Motor neuron (in vitro differentiated cells): Measurements from ENCODE around the gene ANKMY1. TPM values are rescaled to one million over a fixed set of nuclear protein-coding genes. Genes with fewer than 3 reads are reported as not detected.

Source experiments
- ATAC-seq, 8 experiments: fragments of 200-7000 bp; cut with Tn5 transposase; replicated peaks in 6 of 8; 2 replicates each; pipeline ENCODE4 v1.8.0; 2021; ENCODE audit warnings: mild to moderate bottlenecking in 8 of 8, moderate library complexity in 8 of 8
- H3K27ac ChIP-seq, 2 donors: fragments of 250-450 bp; sonication (Bioruptor Pico); 2 replicates each; pipeline ENCODE4 v1.9.0; 2021; ENCODE audit warnings: antibody characterized with exemption in 2 of 2, mild to moderate bottlenecking in 2 of 2, moderate library complexity in 1 of 2
- H3K4me1 ChIP-seq, 2 donors: fragments of 250-450 bp; sonication (Bioruptor Pico); replicated peaks in 1 of 2; 2 replicates each; pipeline ENCODE4 v1.6.1; 2021; ENCODE audit warnings: antibody characterized with exemption in 2 of 2, mild to moderate bottlenecking in 2 of 2, moderate library complexity in 1 of 2
- H3K4me3 ChIP-seq, 5 donors: fragments of 250-450 bp; sonication (Bioruptor Pico); 2 replicates each; pipeline ENCODE4 v1.9.0; 2021; ENCODE audit warnings: antibody characterized with exemption in 5 of 5, mild to moderate bottlenecking in 5 of 5, moderate library complexity in 4 of 5
- WGBS, 10 experiments: fragments of 450-650 bp; shearing (Covaris generic); methylation state at CpG; one replicate each; pipeline ENCODE4 v1.0.0; 2022; 5-methylcytosine and 5-hydroxymethylcytosine counted together
- in situ Hi-C, 9 experiments: fragments of 400-800 bp; cut with MboI; loops; one replicate each; pipeline ENCODE4 v1.15.0; 2021; ENCODE audit warnings: low sequenced_read_pairs in 9 of 9, low pct_unique_long_range_greater_than_20kb in 2 of 9; ENCODE audit not compliant: unreplicated experiment in 9 of 9
- total RNA-seq, 8 experiments: library from RNA; unstranded; fragments of 300-600 nt; gene quantifications; 2 replicates each; pipeline versions ENCODE4 v1.2.3 to v1.2.4, GENCODE V29; 2022

Gene ANKMY1
- total RNA-seq, 8 experiments from 2014 or later, result 4.9 to 27.3 (median 9.5) TPM

GRCh38 chr2:240459401-240460252, 98.2 kb downstream of the ANKMY1 start:
- ATAC-seq, result peak in 7 of 8 experiments; percentile 11 to 55 (median 31)
- 50 to 85% methylated on average over 1 to 4 of the region's 23 CpGs; no CpG with 5 or more reads in 8 of the 10 experiments for WGBS, 10 experiments
- H3K4me3 ChIP-seq, result no peak overlapping the region
- H3K4me1 ChIP-seq, result peaks cover 45 to 58% of the 10 kb centered on the region in 2 donors
- in situ Hi-C loops, result loop anchor here in 1 of 9 experiments (25.0 kb wide), 1 partner anchor 97 kb away; no protein-coding TSS in a partner anchor
- peak overlapping the region; percentile 25 to 47 for H3K27ac ChIP-seq

GRCh38 chr2:240458900-240459391, 98.8 kb downstream of the ANKMY1 start:
- ATAC-seq, result no peak
- in situ Hi-C loops, result loop anchor here in 1 of 9 experiments (25.0 kb wide), 1 partner anchor 97 kb away; no protein-coding TSS in a partner anchor
- Histone ChIP-seq H3K27ac (no peak overlapping the region), H3K4me1 (peaks cover 45 to 61% of the 10 kb centered on the region in 2 donors), H3K4me3 (no peak overlapping the region)
- no CpG with 5 or more reads among the region's 18 CpGs for WGBS, 10 experiments

GRCh38 chr2:240458044-240458899, 99.5 kb downstream of the ANKMY1 start:
- no peak for ATAC-seq
- Histone ChIP-seq H3K4me3 (no peak overlapping the region), H3K4me1 (peaks cover 45 to 61% of the 10 kb centered on the region in 2 donors), H3K27ac (peak overlapping the region in 1 of 2 donors; percentile 22)
- in situ Hi-C loops, result loop anchor here in 1 of 9 experiments (25.0 kb wide), 1 partner anchor 96 kb away; no protein-coding TSS in a partner anchor
- 80 to 93% (median 80%) methylated on average over 1 to 4 of the region's 16 CpGs; no CpG with 5 or more reads in 6 of the 10 experiments for WGBS, 10 experiments

GRCh38 chr2:240457223-240458043, 100.4 kb downstream of the ANKMY1 start:
- Histone ChIP-seq H3K27ac (no peak overlapping the region), H3K4me3 (no peak overlapping the region), H3K4me1 (peaks cover 45 to 61% of the 10 kb centered on the region in 2 donors)
- in situ Hi-C loops, result loop anchor here in 1 of 9 experiments (25.0 kb wide), 1 partner anchor 95 kb away; no protein-coding TSS in a partner anchor
- no peak for ATAC-seq
- WGBS, 10 experiments, result 0 to 100% (median 77%) methylated on average over 1 to 4 of the region's 22 CpGs; no CpG with 5 or more reads in 4 of the 10 experiments

GRCh38 chr2:240456447-240457222, 101.2 kb downstream of the ANKMY1 start:
- peaks cover 52 to 67% of the 10 kb centered on the region in 2 donors for H3K4me1 ChIP-seq
- peak overlapping the region; percentile 94 to 98 for H3K27ac ChIP-seq
- in situ Hi-C loops, result loop anchor here in 1 of 9 experiments (25.0 kb wide), 1 partner anchor 94 kb away; no protein-coding TSS in a partner anchor
- no peak for ATAC-seq
- WGBS, 10 experiments, result 80 to 100% methylated on average over 1 of the region's 17 CpGs; no CpG with 5 or more reads in 8 of the 10 experiments
- peak overlapping the region; percentile 53 to 93 (median 64) for H3K4me3 ChIP-seq

- peaks cover 60 to 73% of the 10 kb centered on the region in 2 donors for H3K4me1 ChIP-seq
- in situ Hi-C loops, result loop anchor here in 1 of 9 experiments (25.0 kb wide), 1 partner anchor 94 kb away; no protein-coding TSS in a partner anchor
- H3K4me3 ChIP-seq, result peak overlapping the region; percentile 53 to 93 (median 64)
- H3K27ac ChIP-seq, result peak overlapping the region; percentile 94 to 98
- peak in 3 of 8 experiments; percentile 0 to 1 (median 0) for ATAC-seq
- WGBS, 10 experiments, result 0% methylated on average over 3 of the region's 55 CpGs; no CpG with 5 or more reads in 9 of the 10 experiments
Measured at GRCh38 chr2:240455647-240456446, 101.9 kb downstream of the ANKMY1 start.

- in situ Hi-C loops, result loop anchor here in 1 of 9 experiments (25.0 kb wide), 1 partner anchor 93 kb away; no protein-coding TSS in a partner anchor
- H3K4me1 ChIP-seq, result peaks cover 64 to 73% of the 10 kb centered on the region in 2 donors
- 0% methylated on average over 1 of the region's 7 CpGs; no CpG with 5 or more reads in 9 of the 10 experiments for WGBS, 10 experiments
- peak overlapping the region; percentile 53 to 93 (median 64) for H3K4me3 ChIP-seq
- peak in 1 of 8 experiments; percentile 1 for ATAC-seq
- peak overlapping the region; percentile 94 to 98 for H3K27ac ChIP-seq
Measured at GRCh38 chr2:240455272-240455646, 102.5 kb downstream of the ANKMY1 start.

- peaks cover 63 to 73% of the 10 kb centered on the region in 2 donors for H3K4me1 ChIP-seq
- H3K4me3 ChIP-seq, result peak overlapping the region; percentile 53 to 93 (median 64)
- peak overlapping the region; percentile 94 to 98 for H3K27ac ChIP-seq
- WGBS, 10 experiments, result 0 to 100% (median 73%) methylated on average over 1 to 10 of the region's 35 CpGs; no CpG with 5 or more reads in 5 of the 10 experiments
- ATAC-seq, result peak in 5 of 8 experiments; percentile 4 to 19 (median 11)
- in situ Hi-C loops, result loop anchor here in 1 of 9 experiments (25.0 kb wide), 1 partner anchor 92 kb away; no protein-coding TSS in a partner anchor
Measured at GRCh38 chr2:240454106-240454901, 103.5 kb downstream of the ANKMY1 start.

GRCh38 chr2:240453461-240454105, 104.2 kb downstream of the ANKMY1 start:
- in situ Hi-C loops, result loop anchor here in 1 of 9 experiments (25.0 kb wide), 1 partner anchor 91 kb away; no protein-coding TSS in a partner anchor
- H3K27ac ChIP-seq, result peak overlapping the region; percentile 94 to 98
- whole genome bisulfite sequencing, 10 experiments, result 0 to 10% methylated on average over 2 of the region's 81 CpGs; no CpG with 5 or more reads in 8 of the 10 experiments
- H3K4me1 ChIP-seq, result peaks cover 58 to 65% of the 10 kb centered on the region in 2 donors
- ATAC-seq, result peak in 4 of 8 experiments; percentile 0 to 18 (median 4)
- H3K4me3 ChIP-seq, result peak overlapping the region; percentile 53 to 93 (median 64)
